ENCODE data around the gene CELF2. TPM values are rescaled to one million over a fixed set of nuclear protein-coding genes. Genes with fewer than 3 reads are reported as not detected.

Gene CELF2
- total RNA-seq, 1 donor from 2014 or later, result 4.2 TPM

- DNase-seq (ENCODE audit: low read depth in 2 of 2), result no peak
These were observed 279.5 kb downstream of the CELF2 start for GRCh38 chr10:11297136-11297535.

- no peak for DNase-seq (ENCODE audit: low read depth in 2 of 2)
These were observed 280.4 kb downstream of the CELF2 start for GRCh38 chr10:11298116-11298515.

- no peak for DNase-seq (ENCODE audit: low read depth in 2 of 2)
These were observed 281.5 kb downstream of the CELF2 start for GRCh38 chr10:11299125-11299524.

- DNase-seq (ENCODE audit: low read depth in 2 of 2), result no peak
These were observed 282.4 kb downstream of the CELF2 start for GRCh38 chr10:11300026-11300425.

- no peak for DNase-seq (ENCODE audit: low read depth in 2 of 2)
These were observed 282.9 kb downstream of the CELF2 start for GRCh38 chr10:11300563-11300962.

GRCh38 chr10:11301571-11302111 is 284.0 kb downstream of the CELF2 start:
- no peak for DNase-seq (ENCODE audit: low read depth in 2 of 2)

GRCh38 chr10:11302181-11302580 is 284.5 kb downstream of the CELF2 start:
- DNase-seq (ENCODE audit: low read depth in 2 of 2), result no peak

- no peak for DNase-seq (ENCODE audit: low read depth in 2 of 2)
These were observed 285.9 kb downstream of the CELF2 start for GRCh38 chr10:11303361-11304170.

GRCh38 chr10:11304906-11305585 is 287.4 kb downstream of the CELF2 start:
- DNase-seq (ENCODE audit: low read depth in 2 of 2), result no peak

- DNase-seq (ENCODE audit: low read depth in 2 of 2), result no peak
These were observed 288.3 kb downstream of the CELF2 start for GRCh38 chr10:11305825-11306593.

- DNase-seq (ENCODE audit: low read depth in 2 of 2), result no peak
These were observed 289.3 kb downstream of the CELF2 start for GRCh38 chr10:11307004-11307403.

GRCh38 chr10:11307937-11308336 is 290.3 kb downstream of the CELF2 start:
- no peak for DNase-seq (ENCODE audit: low read depth in 2 of 2)

- no peak for DNase-seq (ENCODE audit: low read depth in 2 of 2)
These were observed 293.4 kb downstream of the CELF2 start for GRCh38 chr10:11311027-11311426.

GRCh38 chr10:11313463-11313862 is 295.8 kb downstream of the CELF2 start:
- DNase-seq (ENCODE audit: low read depth in 2 of 2), result no peak

- DNase-seq (ENCODE audit: low read depth in 2 of 2), result no peak
These were observed 300.4 kb downstream of the CELF2 start for GRCh38 chr10:11317936-11318670.

- DNase-seq (ENCODE audit: low read depth in 2 of 2), result no peak
These were observed 301.3 kb downstream of the CELF2 start for GRCh38 chr10:11318826-11319598.

GRCh38 chr10:11319990-11320602 is 302.4 kb downstream of the CELF2 start:
- no peak for DNase-seq (ENCODE audit: low read depth in 2 of 2)

- DNase-seq (ENCODE audit: low read depth in 2 of 2), result no peak
These were observed 303.3 kb downstream of the CELF2 start for GRCh38 chr10:11320809-11321520.

- DNase-seq (ENCODE audit: low read depth in 2 of 2), result no peak
These were observed 305.0 kb downstream of the CELF2 start for GRCh38 chr10:11322698-11323097.

All from lung microvascular endothelial cell (primary cell).